Measurements from ENCODE around the gene GGACT. TPM values are rescaled to one million over a fixed set of nuclear protein-coding genes. Genes with fewer than 3 reads are reported as not detected.
"Not testable (repeated sequence)": the region's sequence is repeated elsewhere in the genome, so short reads cannot be mapped to it uniquely, and the experiment has no call there.

The GGACT gene
- total RNA-seq: 1.4 TPM
- long read RNA-seq, partial matches to known transcripts: 1 of 2 reads
- long read RNA-seq, other reads (novel, unspliced or antisense): 1 of 2 reads

DNA sequence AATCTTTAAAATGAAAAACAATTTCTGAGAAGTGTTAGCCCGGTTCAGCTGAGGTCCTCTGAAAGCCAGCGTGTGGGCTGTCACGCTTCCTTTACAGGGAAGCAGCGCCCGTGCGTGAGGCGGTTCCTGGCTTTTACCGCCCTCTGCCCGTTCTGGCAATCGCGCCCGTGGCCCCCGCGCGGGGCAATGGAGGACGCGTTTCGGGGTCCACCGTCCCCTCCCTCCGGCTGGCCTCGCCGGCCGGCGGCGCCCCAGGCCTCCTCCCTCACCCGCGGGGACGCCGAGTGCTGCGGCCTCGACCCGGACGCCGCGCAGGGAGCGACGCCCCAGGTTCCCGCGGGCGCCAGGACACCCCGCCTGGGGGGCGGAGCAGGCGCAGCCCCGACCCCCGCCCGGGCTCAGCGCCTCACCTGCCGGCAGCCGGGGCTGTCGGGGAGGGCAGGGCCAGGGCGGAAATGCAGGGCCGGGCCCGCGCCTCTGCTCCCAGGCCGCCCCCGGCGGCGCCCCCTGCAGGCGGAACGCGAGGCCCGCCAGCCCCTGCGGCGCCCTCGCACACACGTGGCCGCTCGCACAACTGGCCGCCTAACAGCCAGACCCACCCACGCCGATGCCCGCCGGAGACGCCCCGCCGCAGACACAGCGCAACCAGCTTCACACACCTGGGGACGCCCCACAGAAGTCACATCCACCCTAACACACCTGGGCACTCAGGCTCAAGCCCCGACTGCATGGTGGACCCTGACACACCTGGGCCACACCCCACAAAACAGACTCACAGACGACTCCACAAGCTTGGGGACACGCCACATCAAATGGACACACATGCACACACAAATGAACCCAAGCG, at the start of gene GGACT:
Gene GGACT (minus strand): TSS at position 459 of the 847 bp plus-strand sequence. CDS start 56,198 bp downstream, outside the sequence.
- ATAC-seq (peak; percentile 98), DNase-seq (peak; percentile 87)
- intact Hi-C loops (cut with micrococcal nuclease): no loop called here

DNA sequence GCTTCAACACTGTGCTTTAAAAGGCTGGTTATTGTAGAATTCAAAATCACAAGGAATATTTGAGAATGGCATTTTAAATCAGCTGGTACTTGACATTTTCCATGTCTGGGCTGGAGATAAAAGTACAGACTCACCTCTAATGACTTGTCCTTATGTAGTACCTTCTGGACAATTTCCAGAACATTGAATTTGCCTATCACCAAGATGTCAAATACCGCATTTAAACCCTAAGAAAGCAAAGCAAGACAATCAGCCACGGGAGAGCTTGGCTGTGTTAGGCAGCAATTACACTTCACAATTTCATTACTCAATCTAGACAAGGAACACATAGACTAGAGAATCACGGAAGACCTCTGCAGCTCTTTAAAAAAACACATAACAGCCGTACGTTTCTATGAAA, 49.2 kb upstream of the GGACT start:
- ATAC-seq: no peak
- intact Hi-C loops (cut with micrococcal nuclease): no loop called here
- no peak for DNase-seq

DNA sequence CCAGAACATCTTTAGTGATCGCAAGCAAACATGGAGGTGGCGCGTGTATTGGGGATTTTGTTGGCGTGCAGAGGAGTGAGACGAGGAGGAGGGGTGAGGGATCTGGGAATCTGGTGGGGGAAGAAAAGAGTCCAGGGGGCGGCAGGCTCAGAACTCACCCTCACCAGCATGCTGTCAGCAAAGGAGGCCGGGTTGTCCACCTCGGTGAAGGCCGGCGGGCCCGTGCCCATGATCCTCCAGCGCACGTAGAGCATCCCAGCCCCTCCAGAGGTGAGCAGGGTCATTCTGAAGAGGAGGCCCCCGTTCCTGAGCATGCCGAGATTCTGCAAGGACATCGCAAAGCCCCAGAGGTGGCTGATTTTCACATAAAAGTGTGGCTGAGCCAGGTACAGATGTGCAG, 48.8 kb upstream of the GGACT start:
- no peak for ATAC-seq
- DNase-seq: no peak
- intact Hi-C loops (cut with micrococcal nuclease): no loop called here

DNA sequence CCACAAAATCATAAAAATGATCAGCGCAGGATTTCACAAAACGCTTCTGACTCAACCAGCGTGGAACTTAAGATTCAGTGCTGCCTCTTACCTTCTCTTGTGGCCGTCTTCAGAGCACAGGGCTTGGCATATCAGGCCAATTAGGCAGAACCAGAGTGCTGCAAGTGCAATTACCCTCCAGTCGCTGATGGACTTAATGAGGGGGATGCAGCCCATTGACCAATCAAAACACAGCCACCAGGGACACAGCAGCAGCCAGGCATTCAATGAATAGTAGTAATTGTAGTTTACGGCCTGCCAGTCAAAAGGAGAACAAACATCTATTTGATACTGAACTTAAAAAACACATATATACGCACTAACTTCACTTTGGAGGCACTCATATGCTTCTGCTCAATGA, 47.9 kb upstream of the GGACT start:
- intact Hi-C loops (cut with micrococcal nuclease): no loop called here
- ATAC-seq (no peak), DNase-seq (no peak)

DNA sequence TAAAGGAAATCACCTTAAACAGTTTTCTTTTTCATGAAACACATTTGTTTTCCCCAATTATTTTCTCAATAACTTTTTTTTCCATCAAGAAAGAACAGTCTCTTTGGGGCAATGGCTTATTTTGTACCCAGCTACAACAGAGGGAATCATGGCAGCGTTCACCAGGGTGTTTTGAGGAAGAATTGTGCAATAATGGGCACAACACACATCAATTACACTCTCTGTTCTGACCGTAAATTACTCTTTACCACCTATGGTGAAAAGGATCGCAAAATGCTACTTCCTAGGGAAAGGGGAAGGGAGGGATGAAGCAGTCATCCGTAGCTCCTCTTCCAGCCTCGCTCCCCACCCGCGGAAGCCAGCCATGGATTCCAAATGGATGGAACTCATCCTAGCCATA, 47.4 kb upstream of the GGACT start:
- no peak for ATAC-seq
- intact Hi-C loops (cut with micrococcal nuclease): no loop called here
- DNase-seq: no peak

DNA sequence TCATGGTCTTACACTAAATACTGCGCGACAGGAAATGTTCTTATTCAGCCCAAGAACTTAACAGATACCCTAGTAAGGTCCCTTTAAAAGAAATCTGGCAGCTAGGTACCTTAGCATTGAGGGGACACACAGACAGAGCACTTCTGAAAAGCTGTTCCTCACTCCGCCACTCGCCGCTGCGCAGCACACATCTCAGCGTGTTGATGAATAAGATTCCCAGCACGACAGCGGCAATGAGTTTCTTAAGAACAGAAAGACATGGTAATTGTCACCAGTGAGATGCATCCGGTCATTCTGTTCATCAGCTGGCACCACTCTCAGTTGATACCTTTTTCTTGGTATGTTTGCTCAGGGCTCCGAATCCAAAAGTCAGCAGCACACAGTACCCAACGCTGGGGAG, 46.1 kb upstream of the GGACT start:
- no peak for DNase-seq
- intact Hi-C loops (cut with micrococcal nuclease): no loop called here
- no peak for ATAC-seq

DNA sequence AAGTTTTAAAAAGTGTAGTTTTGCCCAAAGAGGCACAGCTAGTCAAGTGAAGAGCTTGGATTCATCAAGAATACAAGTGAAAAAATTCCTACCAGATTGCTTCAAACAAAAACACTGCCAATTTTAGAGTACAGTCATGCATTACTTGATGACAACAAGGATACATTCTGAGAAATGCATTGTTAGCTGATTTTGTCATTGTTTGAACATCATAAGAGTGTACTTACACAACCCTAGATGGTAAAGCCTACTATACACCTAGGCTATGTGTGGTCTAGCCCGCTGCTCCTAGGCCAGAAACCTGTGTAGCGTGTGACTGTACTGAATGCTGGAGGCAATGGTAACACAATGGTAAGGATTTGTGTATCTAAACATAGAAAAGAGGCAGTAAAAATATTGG, 44.9 kb upstream of the GGACT start:
- ATAC-seq: no peak
- no peak for DNase-seq
- intact Hi-C loops (cut with micrococcal nuclease): no loop called here

DNA sequence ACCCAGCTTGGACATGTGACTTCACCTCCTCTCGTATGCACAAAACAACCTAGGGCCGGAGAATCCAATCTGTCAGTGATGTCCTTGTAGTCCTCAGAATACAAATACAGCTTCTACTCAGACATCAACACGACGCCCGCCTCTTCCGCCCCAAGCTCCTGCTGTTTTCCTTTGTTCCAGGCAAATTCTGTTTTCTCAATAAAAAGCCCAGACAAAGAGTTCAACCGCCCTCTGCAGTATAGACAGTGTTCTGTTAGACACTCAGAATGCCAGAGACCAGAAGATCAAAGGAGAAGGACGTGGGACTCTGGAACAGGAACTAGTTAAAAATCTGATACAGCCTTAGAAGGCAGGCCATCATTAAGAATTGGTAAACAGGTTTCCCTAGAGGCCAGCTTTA, 42.0 kb upstream of the GGACT start:
- DNase-seq (no peak), ATAC-seq (no peak)
- intact Hi-C loops (cut with micrococcal nuclease): no loop called here

DNA sequence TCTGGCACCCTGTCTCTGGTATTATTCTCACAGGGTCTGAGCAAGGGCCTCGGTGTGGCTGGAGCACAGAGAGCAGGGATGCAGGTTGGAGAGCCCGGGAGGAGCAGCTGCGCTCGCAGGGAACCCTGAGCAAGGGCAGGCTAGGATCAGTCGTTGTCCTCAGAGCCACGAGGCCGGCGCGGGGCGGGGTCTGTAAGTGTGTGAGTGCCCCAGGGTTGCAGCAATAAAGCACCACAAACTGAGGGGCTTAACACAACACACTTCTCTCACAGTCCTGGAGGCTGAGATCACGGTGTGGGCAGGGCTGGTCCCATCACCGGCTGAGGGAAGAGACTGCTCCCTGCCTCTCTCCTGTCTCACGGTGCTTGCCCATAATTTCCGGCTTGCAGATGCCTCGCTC, 38.5 kb upstream of the GGACT start:
- no peak for ATAC-seq
- intact Hi-C loops (cut with micrococcal nuclease): no loop called here
- DNase-seq: no peak

DNA sequence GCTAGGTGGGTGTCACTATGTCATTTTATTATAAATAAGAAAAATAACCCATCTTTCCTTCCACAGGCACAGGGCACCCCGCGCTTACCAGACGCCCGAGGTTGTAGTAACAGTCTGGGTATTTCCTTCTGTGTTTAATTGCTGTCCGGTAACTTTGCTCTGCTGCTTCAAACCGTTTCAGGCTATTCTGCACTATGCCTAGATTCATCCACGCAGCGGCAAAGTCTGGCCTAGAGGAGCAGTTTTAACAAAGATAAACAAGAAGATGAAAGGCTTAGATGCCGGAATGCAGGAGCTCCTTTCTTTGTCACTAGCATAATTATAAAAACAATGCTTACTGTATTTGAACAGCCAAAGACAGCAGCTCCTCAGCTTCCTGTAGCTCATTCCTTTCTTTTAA, 36.9 kb upstream of the GGACT start:
- intact Hi-C loops (cut with micrococcal nuclease): no loop called here
- no peak for DNase-seq
- no peak for ATAC-seq

DNA sequence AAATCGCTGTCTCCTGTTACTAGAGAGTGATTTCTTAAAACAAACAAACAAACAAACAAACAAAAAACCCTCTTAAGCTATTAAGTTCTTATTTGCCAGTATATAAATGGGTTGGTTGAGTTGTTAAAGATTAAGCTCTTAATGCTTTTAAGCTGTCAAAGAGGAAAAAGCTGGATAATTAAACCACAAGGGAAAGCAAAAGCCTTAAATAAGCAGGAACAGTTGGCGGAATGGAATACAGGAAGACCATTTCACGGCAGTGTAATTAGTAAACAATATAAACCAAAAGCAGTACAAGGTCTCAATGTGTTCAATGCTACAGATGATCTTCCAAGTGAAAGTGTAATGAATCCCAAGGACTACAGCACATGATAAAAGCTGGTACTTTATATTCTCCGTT, 32.2 kb upstream of the GGACT start:
- ATAC-seq: no peak
- intact Hi-C loops (cut with micrococcal nuclease): no loop called here
- DNase-seq: no peak

DNA sequence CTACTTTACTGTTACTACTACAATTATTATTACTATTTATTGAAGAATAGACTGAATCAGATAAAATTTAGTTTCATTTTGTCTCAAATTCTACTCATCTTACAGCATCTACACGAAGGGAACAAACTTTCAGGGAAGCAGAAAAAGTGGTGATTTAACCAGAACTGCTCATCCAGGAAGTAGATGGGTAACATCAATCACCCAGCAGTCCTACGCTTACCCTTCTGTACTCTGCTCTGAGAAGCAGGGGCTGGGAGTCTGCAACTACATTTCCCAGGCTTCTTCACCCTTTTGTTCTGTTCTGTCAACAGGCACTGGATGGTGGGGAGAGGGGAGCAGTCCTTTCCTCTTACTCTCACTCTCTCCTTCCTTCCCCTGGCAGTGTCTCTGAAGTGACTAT, 31.4 kb upstream of the GGACT start:
- no peak for DNase-seq

DNA sequence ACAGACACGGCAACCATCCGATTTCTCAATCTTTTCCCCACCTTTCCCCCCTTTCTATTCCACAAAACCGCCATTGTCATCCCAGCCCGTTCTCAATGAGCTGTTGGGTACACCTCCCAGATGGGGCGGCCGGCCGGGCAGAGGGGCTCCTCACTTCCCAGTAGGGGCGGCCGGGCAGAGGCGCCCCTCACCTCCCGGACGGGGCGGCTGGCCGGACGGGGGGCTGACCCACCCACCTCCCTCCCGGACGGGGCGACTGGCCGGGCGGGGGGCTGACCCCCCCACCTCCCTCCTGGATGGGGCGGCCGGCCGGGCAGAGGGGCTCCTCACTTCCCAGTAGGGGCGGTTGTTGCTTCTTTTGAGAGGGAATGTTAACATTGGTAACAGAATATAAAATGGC, 30.3 kb upstream of the GGACT start:
- DNase-seq; intact Hi-C loops (cut with micrococcal nuclease); ATAC-seq: not testable (repeated sequence)

More for the DNA sequence above, 31.4 kb upstream of the GGACT start:
- intact Hi-C loops (cut with micrococcal nuclease): no loop called here
- ATAC-seq: no peak

DNA sequence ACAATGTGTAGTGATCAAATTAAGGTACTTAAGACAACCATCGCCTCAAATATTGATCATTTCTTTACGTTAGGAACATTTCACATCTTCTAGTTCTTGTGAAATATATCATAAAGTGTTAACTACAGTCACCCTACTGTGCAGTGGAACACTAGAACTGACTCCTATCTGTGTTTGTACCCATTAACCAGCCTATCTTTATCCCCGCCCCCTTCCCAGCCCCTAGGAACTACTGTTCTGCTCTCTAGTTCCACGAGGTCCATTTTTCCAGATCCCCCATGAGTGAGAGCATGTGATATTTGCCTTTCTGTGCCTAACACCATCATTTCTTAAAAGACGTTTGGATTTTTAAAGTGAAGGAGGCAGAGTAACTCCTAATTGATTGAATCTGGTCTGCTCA, 24.4 kb upstream of the GGACT start:
- DNase-seq (no peak), ATAC-seq (no peak)
- intact Hi-C loops (cut with micrococcal nuclease): no loop called here

DNA sequence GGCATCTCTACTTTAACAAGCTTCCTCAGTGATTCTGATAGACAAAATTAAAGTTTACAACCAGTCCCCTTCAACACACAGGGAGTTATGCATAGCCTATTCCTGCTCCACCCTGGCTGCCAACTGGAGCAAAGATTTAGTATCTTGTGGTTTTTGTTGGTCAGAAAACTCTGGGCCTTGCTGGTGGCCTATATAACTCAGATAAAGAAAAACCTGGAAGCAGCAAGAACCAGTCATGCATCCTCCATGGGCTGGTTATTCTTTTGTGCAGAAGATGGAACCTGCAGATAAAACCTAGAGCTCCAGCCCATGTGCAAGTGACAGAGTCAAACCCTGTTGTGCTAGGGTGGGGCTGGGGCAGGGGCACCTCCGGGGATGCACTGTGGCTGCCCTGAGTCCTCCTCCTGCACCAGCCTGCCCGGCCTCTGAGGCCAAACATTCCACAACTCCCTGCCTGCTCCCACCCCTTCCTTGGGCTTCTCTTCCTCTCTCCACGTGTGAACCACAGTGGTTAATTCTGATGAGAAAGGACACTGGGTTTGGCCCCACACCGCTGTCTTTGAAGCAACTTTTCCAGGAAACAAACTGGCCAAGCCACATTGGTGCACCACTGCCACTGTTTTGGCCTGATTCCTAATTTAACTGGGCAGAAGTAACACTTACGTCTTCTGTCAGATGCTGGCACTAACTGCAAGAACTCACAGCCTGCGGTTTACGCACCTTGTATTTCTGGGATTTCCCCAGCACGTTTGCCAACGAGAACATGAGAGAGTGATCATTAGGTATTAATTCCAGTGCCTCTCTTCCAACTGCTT, 23.3 kb upstream of the GGACT start:
- ATAC-seq: peak; percentile 76
- DNase-seq: no peak
- intact Hi-C loops (cut with micrococcal nuclease): no loop called here

DNA sequence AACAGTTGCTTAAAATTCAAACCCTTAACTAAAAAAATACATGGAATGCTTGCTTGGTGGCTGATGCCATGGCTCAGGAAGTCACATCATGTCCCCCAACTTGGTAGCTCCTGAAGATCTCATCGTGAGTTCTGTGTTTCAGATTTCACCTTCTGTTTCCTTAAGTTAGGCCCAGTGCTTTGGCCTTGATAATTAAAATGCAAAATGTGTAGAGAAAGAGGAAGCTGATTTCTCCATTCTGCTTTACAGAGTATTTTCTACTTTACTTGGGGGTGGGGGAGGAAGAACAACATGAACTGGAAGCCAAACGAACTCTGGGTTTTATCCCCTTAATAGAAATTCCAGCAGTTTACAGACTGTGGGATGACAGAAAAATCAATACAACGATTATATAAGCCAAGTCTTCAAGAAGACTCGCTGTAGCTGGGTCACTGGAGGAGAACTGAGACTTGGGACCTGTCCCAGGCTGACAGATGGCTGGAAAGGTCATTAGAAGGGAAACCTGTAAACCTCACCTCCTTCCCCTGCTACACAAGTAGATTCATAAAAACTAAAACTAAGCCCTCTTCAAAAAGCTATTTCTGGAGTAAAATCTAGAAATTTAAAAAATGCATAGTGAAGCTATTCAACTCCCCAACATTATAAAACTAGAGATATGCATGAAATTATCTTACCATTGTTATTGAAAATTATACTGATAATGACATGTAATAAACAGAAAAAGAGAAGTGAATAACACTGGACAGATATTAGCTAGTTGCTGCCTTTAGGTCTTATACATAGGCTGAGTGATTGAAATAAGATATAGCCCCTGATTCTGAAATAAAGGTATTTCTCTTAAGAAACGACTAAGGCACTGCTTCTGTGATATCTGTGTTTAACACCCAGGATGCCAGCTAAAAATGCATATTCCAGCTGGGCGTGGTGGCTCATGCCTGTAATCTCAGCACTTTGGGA, 22.1 kb upstream of the GGACT start:
- DNase-seq (no peak), ATAC-seq (no peak)
- intact Hi-C loops (cut with micrococcal nuclease): no loop called here

DNA sequence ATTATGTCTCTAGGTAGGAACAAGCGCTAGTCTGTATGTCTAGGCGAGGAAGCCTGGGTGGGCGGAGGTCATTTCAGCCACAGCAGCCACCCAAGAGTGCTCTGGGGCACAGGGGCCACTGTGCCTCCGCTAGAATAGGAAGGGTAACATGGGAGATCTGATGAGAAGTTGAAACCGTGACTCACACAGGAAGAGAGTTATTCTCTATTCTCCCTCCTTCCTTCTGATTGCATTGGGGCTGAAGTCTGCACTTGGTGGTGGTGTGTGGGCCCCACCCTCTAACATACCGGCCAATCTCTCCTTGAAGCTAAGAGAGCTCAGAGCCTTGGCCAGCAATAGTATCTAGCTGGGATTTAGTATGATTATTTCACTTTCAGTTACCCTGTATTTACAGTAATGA, 20.3 kb upstream of the GGACT start:
- intact Hi-C loops (cut with micrococcal nuclease): no loop called here
- DNase-seq (no peak), ATAC-seq (no peak)

DNA sequence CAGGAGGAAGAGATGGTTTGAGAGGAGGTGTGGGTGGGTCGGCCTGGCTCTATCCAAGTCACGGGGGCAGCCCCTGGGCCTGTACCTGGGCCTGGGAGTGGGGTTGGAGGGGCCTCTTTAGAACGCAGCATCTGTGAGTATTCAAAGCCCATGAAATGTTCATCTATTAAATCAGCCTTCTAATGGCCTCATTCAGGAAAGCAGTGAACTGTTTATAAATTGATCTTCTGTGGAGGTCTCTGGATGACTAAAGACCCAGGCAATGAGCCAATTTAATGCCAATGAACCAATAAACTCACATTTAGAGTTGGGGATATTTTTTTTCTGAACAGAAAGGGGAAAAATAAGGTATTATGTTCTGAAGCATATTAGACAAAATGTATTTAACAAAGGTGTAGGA, 19.9 kb upstream of the GGACT start:
- intact Hi-C loops (cut with micrococcal nuclease): no loop called here
- ATAC-seq (no peak), DNase-seq (no peak)

DNA sequence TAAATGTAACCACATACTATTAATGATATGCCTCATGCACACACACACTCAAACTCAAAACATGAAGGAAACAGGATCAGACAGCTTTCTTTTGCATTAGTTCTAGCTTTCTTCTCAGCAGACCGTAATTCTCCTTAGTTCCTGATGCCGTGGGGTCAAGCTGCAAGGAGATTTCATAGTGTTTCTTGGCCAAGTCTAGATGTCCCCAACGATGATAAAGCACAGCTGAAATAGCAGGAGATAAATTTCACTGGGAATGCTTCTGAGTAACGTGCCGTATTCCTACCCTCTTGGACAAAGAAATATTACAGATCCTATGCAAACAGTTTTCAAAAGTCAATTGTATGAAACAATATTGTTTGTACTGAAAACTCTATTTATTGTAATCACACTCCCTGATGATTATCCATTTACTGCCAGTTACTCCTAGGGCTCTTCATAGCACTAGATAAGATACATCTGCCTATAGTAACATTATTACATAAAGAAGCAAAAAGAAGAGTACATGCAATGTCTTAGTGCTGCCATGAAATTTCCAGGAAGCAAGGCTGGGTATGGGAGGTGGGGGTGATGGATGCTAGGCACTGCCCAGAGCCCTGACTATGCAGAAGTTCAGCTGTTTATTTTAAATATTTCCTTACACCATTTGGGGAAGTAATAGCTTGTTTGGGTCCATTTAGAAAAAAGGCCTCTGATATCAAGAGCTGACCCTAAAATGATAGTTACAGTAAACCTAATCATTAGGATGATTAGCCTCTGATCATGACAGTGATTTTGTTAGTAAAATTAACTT, 16.5 kb upstream of the GGACT start:
- ATAC-seq (peak; percentile 25), DNase-seq (no peak)
- intact Hi-C loops (cut with micrococcal nuclease): no loop called here

All from left ventricle myocardium superior (tissue), 1 donor.